ENCODE data around the gene ASPDH. TPM values are rescaled to one million over a fixed set of nuclear protein-coding genes. Genes with fewer than 3 reads are reported as not detected.

ASPDH gene
- total and polyA plus RNA-seq, 2 experiments from 2014 or later: not detected

- Histone ChIP-seq H2AFZ (no peak overlapping the region), H3K36me3 (ENCODE audit: low read depth) (no peaks in the 10 kb centered on the region), H3K27me3 (replicated peaks; ENCODE audit: insufficient read depth) (peaks cover 10% of the 10 kb centered on the region), H3K79me2 (ENCODE audit: insufficient read depth) (no peaks in the 10 kb centered on the region), H4K20me1 (ENCODE audit: insufficient read depth) (no peaks in the 10 kb centered on the region), H3K9me2 (ENCODE audit: insufficient read depth) (no peaks in the 10 kb centered on the region), H3F3A (ENCODE audit: insufficient read depth) (no peaks in the 10 kb centered on the region), H3K4me3 (no peak overlapping the region), H3K4me1 (ENCODE audit: insufficient read depth) (no peaks in the 10 kb centered on the region), H3K4me2 (ENCODE audit: unreplicated experiment) (no peak overlapping the region), H3K9me3 (ENCODE audit: low read depth) (no peaks in the 10 kb centered on the region), H3K27ac (no peak overlapping the region), H3K9ac (no peak overlapping the region)
- TF ChIP-seq EZH2 (IDR thresholded peaks at IDR 0.05; ENCODE audit: insufficient read depth, poor library complexity, severe bottlenecking): no peak
- TF ChIP-seq EZH2phosphoT487 (IDR thresholded peaks at IDR 0.05; ENCODE audit: insufficient read depth, low read depth): no peak
- in situ Hi-C loops (cut with MboI): no loop called here
- DNase-seq: peak; percentile 19
- WGBS, 2 experiments (ENCODE audit: low coverage in 1 of 2, low lambda C conversion rate in 2 of 2, missing lambda C conversion rate in 2 of 2): 18 to 26% methylated on average over 18 to 22 of the region's 27 CpGs
Measured at GRCh38 chr19:50500060-50500752, 13.5 kb downstream of the ASPDH start.

- Histone ChIP-seq H3F3A (ENCODE audit: insufficient read depth) (no peaks in the 10 kb centered on the region), H3K27me3 (replicated peaks; ENCODE audit: insufficient read depth) (peaks cover 10% of the 10 kb centered on the region), H4K20me1 (ENCODE audit: insufficient read depth) (no peaks in the 10 kb centered on the region), H2AFZ (no peak overlapping the region), H3K4me1 (ENCODE audit: insufficient read depth) (no peaks in the 10 kb centered on the region), H3K9ac (no peak overlapping the region), H3K9me3 (ENCODE audit: low read depth) (no peaks in the 10 kb centered on the region), H3K36me3 (ENCODE audit: low read depth) (no peaks in the 10 kb centered on the region), H3K27ac (no peak overlapping the region), H3K9me2 (ENCODE audit: insufficient read depth) (no peaks in the 10 kb centered on the region), H3K4me2 (ENCODE audit: unreplicated experiment) (no peak overlapping the region), H3K79me2 (ENCODE audit: insufficient read depth) (no peaks in the 10 kb centered on the region), H3K4me3 (no peak overlapping the region)
- 54 to 76% methylated on average over 11 of the region's 11 CpGs for WGBS, 2 experiments (ENCODE audit: low coverage in 1 of 2, low lambda C conversion rate in 2 of 2, missing lambda C conversion rate in 2 of 2)
- TF ChIP-seq EZH2phosphoT487 (IDR thresholded peaks at IDR 0.05; ENCODE audit: insufficient read depth, low read depth) (no peak), EZH2 (IDR thresholded peaks at IDR 0.05; ENCODE audit: insufficient read depth, poor library complexity, severe bottlenecking) (no peak)
- no peak for DNase-seq
- in situ Hi-C loops (cut with MboI): no loop called here
Measured at GRCh38 chr19:50498219-50499056, 15.3 kb downstream of the ASPDH start.

- no peaks in the 10 kb centered on the region for H3K9me2 ChIP-seq (ENCODE audit: insufficient read depth)
- H3K27ac ChIP-seq: no peak overlapping the region
- H3K27me3 ChIP-seq (replicated peaks; ENCODE audit: insufficient read depth): peaks cover 10% of the 10 kb centered on the region
- H3K4me3 ChIP-seq: no peak overlapping the region
- no peak overlapping the region for H2AFZ ChIP-seq
- H3F3A ChIP-seq (ENCODE audit: insufficient read depth): no peaks in the 10 kb centered on the region
- DNase-seq: no peak
- no peaks in the 10 kb centered on the region for H3K79me2 ChIP-seq (ENCODE audit: insufficient read depth)
- in situ Hi-C loops (cut with MboI): no loop called here
- WGBS, 2 experiments (ENCODE audit: low coverage in 1 of 2, low lambda C conversion rate in 2 of 2, missing lambda C conversion rate in 2 of 2): 31 to 42% methylated on average over 5 to 8 of the region's 8 CpGs
- H3K4me1 ChIP-seq (ENCODE audit: insufficient read depth): no peaks in the 10 kb centered on the region
- H3K9ac ChIP-seq: no peak overlapping the region
- TF ChIP-seq EZH2phosphoT487 (IDR thresholded peaks at IDR 0.05; ENCODE audit: insufficient read depth, low read depth): no peak
- TF ChIP-seq EZH2 (IDR thresholded peaks at IDR 0.05; ENCODE audit: insufficient read depth, poor library complexity, severe bottlenecking): no peak
- no peaks in the 10 kb centered on the region for H3K9me3 ChIP-seq (ENCODE audit: low read depth)
- H4K20me1 ChIP-seq (ENCODE audit: insufficient read depth): no peaks in the 10 kb centered on the region
- H3K4me2 ChIP-seq (ENCODE audit: unreplicated experiment): no peak overlapping the region
- H3K36me3 ChIP-seq (ENCODE audit: low read depth): no peaks in the 10 kb centered on the region
Measured at GRCh38 chr19:50497022-50497405, 16.7 kb downstream of the ASPDH start.

- Histone ChIP-seq H3K4me2 (ENCODE audit: unreplicated experiment) (no peak overlapping the region), H3K9ac (no peak overlapping the region), H3K27ac (no peak overlapping the region), H3K4me3 (no peak overlapping the region), H3K4me1 (ENCODE audit: insufficient read depth) (no peaks in the 10 kb centered on the region), H3K9me2 (ENCODE audit: insufficient read depth) (no peaks in the 10 kb centered on the region), H3K36me3 (ENCODE audit: low read depth) (no peaks in the 10 kb centered on the region), H2AFZ (no peak overlapping the region), H3K27me3 (replicated peaks; ENCODE audit: insufficient read depth) (peaks cover 10% of the 10 kb centered on the region), H4K20me1 (ENCODE audit: insufficient read depth) (no peaks in the 10 kb centered on the region), H3K79me2 (ENCODE audit: insufficient read depth) (no peaks in the 10 kb centered on the region), H3F3A (ENCODE audit: insufficient read depth) (no peaks in the 10 kb centered on the region), H3K9me3 (ENCODE audit: low read depth) (no peaks in the 10 kb centered on the region)
- no peak for DNase-seq
- WGBS, 2 experiments (ENCODE audit: low coverage in 1 of 2, low lambda C conversion rate in 2 of 2, missing lambda C conversion rate in 2 of 2): 49 to 54% methylated on average over 28 to 29 of the region's 30 CpGs
- no peak for TF ChIP-seq EZH2phosphoT487 (IDR thresholded peaks at IDR 0.05; ENCODE audit: insufficient read depth, low read depth)
- TF ChIP-seq EZH2 (IDR thresholded peaks at IDR 0.05; ENCODE audit: insufficient read depth, poor library complexity, severe bottlenecking): no peak
- in situ Hi-C loops (cut with MboI): no loop called here
Measured at GRCh38 chr19:50496189-50497021, 17.3 kb downstream of the ASPDH start.

Data from GM23248 (cell line).